Transverse colon (tissue), 4 donors: ENCODE measurements around the gene DISP3.

Experiments
- CTCF ChIP-seq, 5 experiments: fragments of 200-600 bp in 3 of 5; fragments of 450-650 bp in 2 of 5; sonication (generic) in 3 of 5; IDR thresholded peaks; 1 replicate in 2 of 5; 2 replicates in 3 of 5; pipeline ENCODE4 v1.5.1; 2016 to 2017; ENCODE audit warnings: antibody characterized with exemption in 5 of 5, inconsistent platforms in 3 of 5, mild to moderate bottlenecking in 2 of 5, moderate library complexity in 1 of 5
- POLR2A ChIP-seq: fragments of 450-650 bp; IDR thresholded peaks from one replicate; pipeline ENCODE4 v1.6.1; 2016; ENCODE audit warnings: antibody characterized with exemption, mild to moderate bottlenecking, moderate library complexity
- POLR2AphosphoS5 ChIP-seq, 3 donors: sonication (generic); formaldehyde crosslinking; IDR thresholded peaks; one replicate each; pipeline ENCODE4 v1.6.1; 2016; ENCODE audit warnings: antibody characterized with exemption in 3 of 3

GRCh38 chr1:11484321-11484655, 5.3 kb downstream of the DISP3 start:
- no peak for TF ChIP-seq CTCF (IDR thresholded peaks at IDR 0.05)
- no peak for TF ChIP-seq POLR2A
- no peak for TF ChIP-seq POLR2AphosphoS5 (IDR thresholded peaks at IDR 0.05)
